ENCODE results near the gene SDK1.

Gene SDK1

GRCh38 chr7:3987426-3987927, 686.4 kb downstream of the SDK1 start:
- H3K27ac Mint-ChIP-seq, result no peak overlapping the region
- no peaks in the 10 kb centered on the region for H3K9me3 Mint-ChIP-seq

GRCh38 chr7:3989723-3990122, 688.7 kb downstream of the SDK1 start:
- no peaks in the 10 kb centered on the region for H3K27me3 Mint-ChIP-seq
- no peak overlapping the region for H3K27ac Mint-ChIP-seq
- H3K36me3 Mint-ChIP-seq (ENCODE audit: low read depth), result no peaks in the 10 kb centered on the region
- H3K4me1 Mint-ChIP-seq (ENCODE audit: low read depth), result no peaks in the 10 kb centered on the region
- no peak overlapping the region for H3K4me3 Mint-ChIP-seq
- H3K9me3 Mint-ChIP-seq, result no peaks in the 10 kb centered on the region

More at GRCh38 chr7:3987426-3987927, 686.4 kb downstream of the SDK1 start:
- Mint-ChIP-seq H3K4me1 (ENCODE audit: low read depth) (no peaks in the 10 kb centered on the region), H3K27me3 (no peaks in the 10 kb centered on the region), H3K4me3 (no peak overlapping the region), H3K36me3 (ENCODE audit: low read depth) (no peaks in the 10 kb centered on the region)

- Mint-ChIP-seq H3K4me3 (no peak overlapping the region), H3K27me3 (peaks cover 4% of the 10 kb centered on the region), H3K27ac (no peak overlapping the region), H3K9me3 (no peaks in the 10 kb centered on the region), H3K4me1 (ENCODE audit: low read depth) (no peaks in the 10 kb centered on the region), H3K36me3 (ENCODE audit: low read depth) (no peaks in the 10 kb centered on the region)
Observed at GRCh38 chr7:3991731-3992231, 690.7 kb downstream of the SDK1 start.

- Mint-ChIP-seq H3K27ac (no peak overlapping the region), H3K9me3 (no peaks in the 10 kb centered on the region), H3K4me1 (ENCODE audit: low read depth) (no peaks in the 10 kb centered on the region), H3K4me3 (no peak overlapping the region), H3K27me3 (peaks cover 9% of the 10 kb centered on the region), H3K36me3 (ENCODE audit: low read depth) (no peaks in the 10 kb centered on the region)
Observed at GRCh38 chr7:3992841-3993240, 691.8 kb downstream of the SDK1 start.

GRCh38 chr7:3994764-3995163, 693.7 kb downstream of the SDK1 start:
- Mint-ChIP-seq H3K4me3 (no peak overlapping the region), H3K9me3 (no peaks in the 10 kb centered on the region), H3K36me3 (ENCODE audit: low read depth) (no peaks in the 10 kb centered on the region), H3K27me3 (peaks cover 9% of the 10 kb centered on the region), H3K4me1 (ENCODE audit: low read depth) (no peaks in the 10 kb centered on the region), H3K27ac (no peak overlapping the region)

DNA sequence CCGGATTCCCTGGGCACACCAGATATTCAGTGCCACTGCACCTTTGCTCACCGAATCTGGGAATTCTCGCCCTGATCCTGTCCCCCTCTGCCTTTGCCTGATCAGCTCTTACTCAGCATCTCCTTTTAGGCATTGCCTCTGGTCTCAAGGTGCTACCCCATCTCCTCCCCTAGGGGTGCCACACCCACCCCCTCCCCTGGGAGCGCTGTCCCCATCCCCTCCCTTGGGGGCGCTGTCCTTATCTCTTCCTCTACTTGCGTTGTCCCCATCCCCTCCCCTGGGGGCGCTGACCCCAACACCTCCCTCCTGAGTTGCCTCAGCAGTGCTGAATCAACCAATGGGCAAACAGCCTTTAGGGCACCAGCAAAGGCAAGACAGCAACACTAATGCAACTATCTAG, 694.1 kb downstream of the SDK1 start:
- peaks cover 9% of the 10 kb centered on the region for H3K27me3 Mint-ChIP-seq
- H3K27ac Mint-ChIP-seq, result no peak overlapping the region
- H3K36me3 Mint-ChIP-seq (ENCODE audit: low read depth), result no peaks in the 10 kb centered on the region
- H3K4me3 Mint-ChIP-seq, result no peak overlapping the region
- no peaks in the 10 kb centered on the region for H3K9me3 Mint-ChIP-seq
- no peaks in the 10 kb centered on the region for H3K4me1 Mint-ChIP-seq (ENCODE audit: low read depth)

DNA sequence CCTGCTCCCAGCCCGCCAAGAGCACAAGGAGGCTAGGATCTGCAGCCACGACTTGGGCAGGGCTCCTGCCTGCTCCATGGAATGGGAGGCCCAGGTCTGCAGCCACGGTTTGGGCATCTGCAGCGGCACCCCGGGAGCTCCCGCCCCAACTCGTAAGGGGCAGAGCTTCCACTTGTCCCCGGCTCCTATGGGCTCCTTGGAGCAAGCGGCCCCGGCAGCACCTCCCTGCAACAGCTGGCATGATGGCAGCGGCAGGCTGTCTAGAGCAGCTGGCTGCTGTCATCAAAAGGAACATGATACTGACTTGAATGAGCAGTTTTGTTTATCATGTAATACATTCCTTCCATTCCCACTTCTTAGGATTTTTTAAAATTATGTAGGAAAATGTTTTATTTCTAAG, 697.0 kb downstream of the SDK1 start:
- Mint-ChIP-seq H3K36me3 (ENCODE audit: low read depth) (no peaks in the 10 kb centered on the region), H3K4me3 (no peak overlapping the region), H3K27me3 (peaks cover 12% of the 10 kb centered on the region), H3K27ac (no peak overlapping the region), H3K4me1 (ENCODE audit: low read depth) (no peaks in the 10 kb centered on the region), H3K9me3 (no peaks in the 10 kb centered on the region)

- no peaks in the 10 kb centered on the region for H3K9me3 Mint-ChIP-seq
- H3K4me3 Mint-ChIP-seq, result no peak overlapping the region
- no peaks in the 10 kb centered on the region for H3K36me3 Mint-ChIP-seq (ENCODE audit: low read depth)
- no peak overlapping the region for H3K27ac Mint-ChIP-seq
- no peaks in the 10 kb centered on the region for H3K4me1 Mint-ChIP-seq (ENCODE audit: low read depth)
- peaks cover 20% of the 10 kb centered on the region for H3K27me3 Mint-ChIP-seq
Observed at GRCh38 chr7:4000139-4000538, 699.1 kb downstream of the SDK1 start.

GRCh38 chr7:4000934-4001333, 699.9 kb downstream of the SDK1 start:
- Mint-ChIP-seq H3K9me3 (no peaks in the 10 kb centered on the region), H3K4me1 (ENCODE audit: low read depth) (no peaks in the 10 kb centered on the region), H3K4me3 (no peak overlapping the region), H3K27me3 (peaks cover 20% of the 10 kb centered on the region), H3K27ac (no peak overlapping the region), H3K36me3 (ENCODE audit: low read depth) (no peaks in the 10 kb centered on the region)

- peaks cover 16% of the 10 kb centered on the region for H3K27me3 Mint-ChIP-seq
- no peak overlapping the region for H3K27ac Mint-ChIP-seq
- no peaks in the 10 kb centered on the region for H3K36me3 Mint-ChIP-seq (ENCODE audit: low read depth)
- no peaks in the 10 kb centered on the region for H3K9me3 Mint-ChIP-seq
- H3K4me3 Mint-ChIP-seq, result no peak overlapping the region
- H3K4me1 Mint-ChIP-seq (ENCODE audit: low read depth), result no peaks in the 10 kb centered on the region
Observed at GRCh38 chr7:4001742-4002141, 700.7 kb downstream of the SDK1 start.

DNA sequence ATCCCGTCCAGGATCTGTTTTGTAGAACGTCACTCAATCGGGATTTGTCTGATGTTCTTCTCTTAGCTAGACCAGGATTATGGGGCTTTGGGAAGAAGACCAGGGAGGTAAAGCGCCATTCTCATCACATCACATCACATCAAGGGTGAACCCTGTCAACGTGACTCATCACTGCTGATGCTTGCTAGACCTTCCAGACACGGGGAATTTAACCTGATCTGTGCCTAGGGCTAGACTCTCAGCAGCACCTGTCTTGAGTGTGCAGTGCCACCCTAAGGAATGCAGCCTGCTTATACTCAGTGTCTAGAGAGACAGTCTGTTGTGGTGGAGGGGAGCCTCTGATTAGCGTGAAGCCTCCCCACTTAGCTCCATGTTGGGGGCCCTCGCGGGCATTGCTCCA, 702.5 kb downstream of the SDK1 start:
- H3K4me1 Mint-ChIP-seq (ENCODE audit: low read depth), result no peaks in the 10 kb centered on the region
- no peak overlapping the region for H3K4me3 Mint-ChIP-seq
- H3K27me3 Mint-ChIP-seq, result peaks cover 11% of the 10 kb centered on the region
- H3K9me3 Mint-ChIP-seq, result no peaks in the 10 kb centered on the region
- no peak overlapping the region for H3K27ac Mint-ChIP-seq
- H3K36me3 Mint-ChIP-seq (ENCODE audit: low read depth), result no peaks in the 10 kb centered on the region

- no peaks in the 10 kb centered on the region for H3K9me3 Mint-ChIP-seq
- no peak overlapping the region for H3K4me3 Mint-ChIP-seq
- H3K27me3 Mint-ChIP-seq, result peaks cover 11% of the 10 kb centered on the region
- H3K4me1 Mint-ChIP-seq (ENCODE audit: low read depth), result no peaks in the 10 kb centered on the region
- no peaks in the 10 kb centered on the region for H3K36me3 Mint-ChIP-seq (ENCODE audit: low read depth)
- H3K27ac Mint-ChIP-seq, result no peak overlapping the region
Observed at GRCh38 chr7:4006687-4007086, 705.6 kb downstream of the SDK1 start.

DNA sequence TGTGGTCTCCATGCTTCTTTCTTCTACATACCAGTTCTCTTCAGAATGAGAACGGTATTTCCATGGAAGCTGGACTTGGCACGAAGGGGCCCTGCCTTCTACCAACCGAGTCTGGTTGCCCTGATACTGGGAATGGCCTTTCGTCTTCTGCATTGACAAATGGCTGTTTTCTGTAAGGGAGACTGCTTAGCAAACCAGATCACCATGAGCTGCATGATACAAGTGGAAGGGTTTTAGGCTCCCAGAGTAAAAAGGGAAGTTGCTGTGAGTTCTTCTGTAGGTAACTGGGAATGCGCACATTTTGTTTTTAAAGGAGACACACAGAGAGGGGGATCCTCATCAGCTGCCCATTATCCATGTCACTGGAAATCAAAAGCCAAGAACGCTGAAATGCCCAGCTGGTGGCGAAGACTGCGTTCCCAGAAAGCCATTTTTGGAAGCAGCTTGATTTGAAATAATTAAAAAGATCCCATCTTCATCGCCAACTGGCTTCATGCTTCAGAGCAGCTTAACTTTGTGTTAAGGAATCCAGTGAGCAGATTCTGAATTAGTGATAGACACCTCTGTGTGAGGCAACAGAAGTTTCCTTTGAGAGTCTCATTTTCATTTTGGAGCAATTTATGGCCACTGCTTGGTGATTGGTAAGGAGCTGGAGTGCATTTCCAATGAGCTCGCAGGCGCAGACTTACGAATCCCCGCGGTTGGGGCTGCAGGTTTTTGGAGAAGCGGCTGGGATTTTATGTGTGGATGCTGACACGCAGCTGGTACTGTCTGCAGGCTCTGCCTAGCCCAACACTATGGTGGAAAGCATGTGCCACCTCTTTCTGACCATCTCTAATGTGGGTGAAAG, 708.4 kb downstream of the SDK1 start:
- Mint-ChIP-seq H3K36me3 (ENCODE audit: low read depth) (no peaks in the 10 kb centered on the region), H3K4me1 (ENCODE audit: low read depth) (no peaks in the 10 kb centered on the region), H3K27ac (no peak overlapping the region), H3K27me3 (peaks cover 3% of the 10 kb centered on the region), H3K4me3 (no peak overlapping the region), H3K9me3 (no peaks in the 10 kb centered on the region)

GRCh38 chr7:4010061-4010605, 709.1 kb downstream of the SDK1 start:
- Mint-ChIP-seq H3K4me1 (ENCODE audit: low read depth) (no peaks in the 10 kb centered on the region), H3K27me3 (no peaks in the 10 kb centered on the region), H3K9me3 (no peaks in the 10 kb centered on the region), H3K36me3 (ENCODE audit: low read depth) (no peaks in the 10 kb centered on the region), H3K4me3 (no peak overlapping the region), H3K27ac (no peak overlapping the region)

DNA sequence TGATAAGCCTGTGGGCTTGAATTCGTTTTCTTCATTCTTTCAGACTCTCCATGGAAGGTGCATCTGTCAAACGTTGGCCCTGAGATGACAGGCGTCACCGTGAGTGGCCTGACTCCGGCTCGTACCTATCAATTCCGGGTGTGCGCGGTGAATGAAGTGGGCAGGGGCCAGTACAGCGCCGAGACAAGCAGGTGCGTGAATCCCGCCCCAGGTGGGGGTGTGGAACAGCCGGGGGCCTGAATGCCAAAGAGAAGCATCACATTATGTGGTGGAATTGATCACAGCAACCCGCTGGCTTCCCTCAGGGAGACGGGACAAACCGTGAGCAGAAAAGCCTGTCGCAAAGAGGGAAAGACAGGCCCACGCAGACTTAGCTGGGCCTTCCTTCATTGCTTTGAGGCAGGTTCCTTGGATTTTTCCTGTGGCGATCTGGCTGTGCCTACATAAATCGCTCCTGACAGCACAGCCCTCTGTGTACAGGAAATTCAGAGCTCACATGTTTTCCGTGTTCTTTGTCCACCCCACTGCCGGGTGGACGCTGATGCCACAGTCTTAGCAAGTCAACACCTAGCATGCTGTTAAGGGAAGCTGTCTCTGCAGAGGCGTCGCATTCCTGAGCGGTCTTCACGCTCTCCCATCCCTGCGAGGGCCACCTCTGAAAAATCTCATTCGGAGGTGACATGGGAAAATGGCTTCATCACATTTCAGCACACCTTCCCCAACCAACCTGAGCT, 710.0 kb downstream of the SDK1 start:
- Mint-ChIP-seq H3K36me3 (ENCODE audit: low read depth) (no peaks in the 10 kb centered on the region), H3K9me3 (no peaks in the 10 kb centered on the region), H3K4me3 (no peak overlapping the region), H3K27me3 (no peaks in the 10 kb centered on the region), H3K27ac (no peak overlapping the region), H3K4me1 (ENCODE audit: low read depth) (no peaks in the 10 kb centered on the region)
